ENCODE measurements around the gene RRAD. TPM values are rescaled to one million over a fixed set of nuclear protein-coding genes. Genes with fewer than 3 reads are reported as not detected.

RRAD gene
- total RNA-seq, 1 donor from 2014 or later: 0.24 TPM

- Mint-ChIP-seq H3K4me3 (no peak overlapping the region), H3K4me1 (peaks cover 8% of the 10 kb centered on the region), H3K27ac (no peak overlapping the region), H3K9me3 (no peaks in the 10 kb centered on the region), H3K36me3 (peaks cover 12% of the 10 kb centered on the region), H3K27me3 (ENCODE audit: insufficient read depth, low read depth) (peaks cover 13% of the 10 kb centered on the region)
- H2AFZ ChIP-seq (replicated peaks): no peak overlapping the region
- no peaks in the 10 kb centered on the region for H3K9me3 ChIP-seq (ENCODE audit: low read depth)
- TF ChIP-seq EZH2phosphoT487 (IDR thresholded peaks at IDR 0.05) (no peak), CTCF (IDR thresholded peaks at IDR 0.05) (no peak), EZH2 (IDR thresholded peaks at IDR 0.05) (no peak)
- H3K79me2 ChIP-seq (ENCODE audit: low read depth): no peaks in the 10 kb centered on the region
- no peak for DNase-seq (ENCODE audit: low spot score)
- no peak overlapping the region for H3K9ac ChIP-seq
- H4K20me1 ChIP-seq (ENCODE audit: low read depth): peaks cover 5% of the 10 kb centered on the region
- H3F3A ChIP-seq (ENCODE audit: low read depth): no peaks in the 10 kb centered on the region
- H3K36me3 ChIP-seq: no peaks in the 10 kb centered on the region
- H3K27me3 ChIP-seq: peaks cover 30% of the 10 kb centered on the region
- H3K27ac ChIP-seq: no peak overlapping the region
- no peak overlapping the region for H3K4me2 ChIP-seq
- H3K4me1 ChIP-seq: no peaks in the 10 kb centered on the region
- H3K4me3 ChIP-seq: no peak overlapping the region
These were observed 18.7 kb upstream of the RRAD start for GRCh38 chr16:66944054-66944441.

- H3K4me1 ChIP-seq: no peaks in the 10 kb centered on the region
- Mint-ChIP-seq H3K4me3 (no peak overlapping the region), H3K36me3 (peaks cover 12% of the 10 kb centered on the region)
These were observed 18.2 kb upstream of the RRAD start for GRCh38 chr16:66943426-66944053.

GRCh38 chr16:66942981-66943380 lies 17.6 kb upstream of the RRAD start:
- Histone ChIP-seq H4K20me1 (ENCODE audit: low read depth) (peaks cover 5% of the 10 kb centered on the region), H3K4me1 (no peaks in the 10 kb centered on the region), H3K4me3 (no peak overlapping the region), H3K9ac (no peak overlapping the region), H3F3A (ENCODE audit: low read depth) (no peaks in the 10 kb centered on the region), H3K9me3 (ENCODE audit: low read depth) (no peaks in the 10 kb centered on the region), H3K4me2 (no peak overlapping the region), H3K27ac (no peak overlapping the region), H3K27me3 (peaks cover 20% of the 10 kb centered on the region), H3K36me3 (no peaks in the 10 kb centered on the region), H2AFZ (replicated peaks) (no peak overlapping the region), H3K79me2 (ENCODE audit: low read depth) (no peaks in the 10 kb centered on the region)
- no peak for TF ChIP-seq CTCF (IDR thresholded peaks at IDR 0.05)
- TF ChIP-seq EZH2phosphoT487 (IDR thresholded peaks at IDR 0.05): no peak
- H3K36me3 Mint-ChIP-seq: peaks cover 12% of the 10 kb centered on the region
- H3K27me3 Mint-ChIP-seq (ENCODE audit: insufficient read depth, low read depth): peaks cover 13% of the 10 kb centered on the region
- no peaks in the 10 kb centered on the region for H3K9me3 Mint-ChIP-seq
- DNase-seq (ENCODE audit: low spot score): no peak
- no peak overlapping the region for H3K27ac Mint-ChIP-seq
- peak overlapping the region; percentile 21 for H3K4me3 Mint-ChIP-seq
- H3K4me1 Mint-ChIP-seq: peaks cover 6% of the 10 kb centered on the region

More at GRCh38 chr16:66943426-66944053, 18.2 kb upstream of the RRAD start:
- Histone ChIP-seq H3K9me3 (ENCODE audit: low read depth) (no peaks in the 10 kb centered on the region), H3K27ac (no peak overlapping the region), H3K36me3 (no peaks in the 10 kb centered on the region), H3K4me2 (no peak overlapping the region), H3F3A (ENCODE audit: low read depth) (no peaks in the 10 kb centered on the region), H3K4me3 (no peak overlapping the region), H3K9ac (no peak overlapping the region), H3K79me2 (ENCODE audit: low read depth) (no peaks in the 10 kb centered on the region), H2AFZ (replicated peaks) (no peak overlapping the region), H4K20me1 (ENCODE audit: low read depth) (peaks cover 5% of the 10 kb centered on the region), H3K27me3 (peaks cover 25% of the 10 kb centered on the region)
- no peaks in the 10 kb centered on the region for H3K9me3 Mint-ChIP-seq
- no peak for DNase-seq (ENCODE audit: low spot score)
- peaks cover 8% of the 10 kb centered on the region for H3K4me1 Mint-ChIP-seq
- TF ChIP-seq EZH2 (IDR thresholded peaks at IDR 0.05): no peak
- no peak overlapping the region for H3K27ac Mint-ChIP-seq
- peaks cover 13% of the 10 kb centered on the region for H3K27me3 Mint-ChIP-seq (ENCODE audit: insufficient read depth, low read depth)

GRCh38 chr16:66940236-66940635 lies 14.9 kb upstream of the RRAD start:
- Histone ChIP-seq H3K4me3 (no peak overlapping the region), H3K4me1 (peaks cover 3% of the 10 kb centered on the region), H3K79me2 (ENCODE audit: low read depth) (no peaks in the 10 kb centered on the region), H3K27me3 (peaks cover 6% of the 10 kb centered on the region), H4K20me1 (ENCODE audit: low read depth) (peaks cover 14% of the 10 kb centered on the region), H3K9ac (no peak overlapping the region), H3K36me3 (no peaks in the 10 kb centered on the region), H3K9me3 (ENCODE audit: low read depth) (no peaks in the 10 kb centered on the region), H3K4me2 (no peak overlapping the region), H2AFZ (replicated peaks) (no peak overlapping the region), H3K27ac (no peak overlapping the region), H3F3A (ENCODE audit: low read depth) (no peaks in the 10 kb centered on the region)
- Mint-ChIP-seq H3K4me1 (peaks cover 10% of the 10 kb centered on the region), H3K27ac (no peak overlapping the region), H3K36me3 (peaks cover 21% of the 10 kb centered on the region), H3K27me3 (ENCODE audit: insufficient read depth, low read depth) (peaks cover 6% of the 10 kb centered on the region), H3K4me3 (no peak overlapping the region), H3K9me3 (no peaks in the 10 kb centered on the region)
- no peak for TF ChIP-seq CTCF (IDR thresholded peaks at IDR 0.05)
- TF ChIP-seq EZH2phosphoT487 (IDR thresholded peaks at IDR 0.05): no peak
- TF ChIP-seq EZH2 (IDR thresholded peaks at IDR 0.05): no peak
- no peak for DNase-seq (ENCODE audit: low spot score)

All from neural progenitor cell (in vitro differentiated cells).